DOHH2 (cell line): Measurements from ENCODE around the gene S100A8.

Source experiments
- H3F3A ChIP-seq: fragments of 200-600 bp; sonication (generic), shearing (Covaris generic); 2 replicates; pipeline ENCODE4 v1.6.0; 2016; ENCODE audit warnings: antibody characterized with exemption, mild to moderate bottlenecking; ENCODE audit not compliant: control insufficient read depth, insufficient read depth
- H3K27ac ChIP-seq: fragments of 200-600 bp; sonication (generic); 2 replicates; pipeline ENCODE4 v1.5.1; 2014; ENCODE audit warnings: low read depth, mild to moderate bottlenecking, low read length, moderate library complexity
- H3K27me3 ChIP-seq: fragments of 200-600 bp; sonication (generic); 2 replicates; pipeline ENCODE4 v1.6.1; 2014; ENCODE audit warnings: mild to moderate bottlenecking, low read length, mixed read lengths; ENCODE audit not compliant: control insufficient read depth
- H3K36me3 ChIP-seq: fragments of 200-600 bp; sonication (generic); 2 replicates; pipeline ENCODE4 v1.6.1; 2014; ENCODE audit warnings: mild to moderate bottlenecking, low read length, moderate library complexity, mixed read lengths; ENCODE audit not compliant: control insufficient read depth
- H3K4me1 ChIP-seq: fragments of 200-600 bp; sonication (generic); 2 replicates; pipeline ENCODE4 v1.6.1; 2014; ENCODE audit warnings: mild to moderate bottlenecking, low read length, mixed read lengths; ENCODE audit not compliant: control insufficient read depth
- H3K4me2 ChIP-seq: fragments of 200-600 bp; sonication (generic); 2 replicates; pipeline ENCODE4 v1.6.0; 2014; ENCODE audit warnings: mild to moderate bottlenecking, low read length, moderate library complexity
- H3K4me3 ChIP-seq: fragments of 200-600 bp; sonication (generic); 2 replicates; pipeline ENCODE4 v1.5.1; 2014; ENCODE audit warnings: mild to moderate bottlenecking, low read length, mixed read lengths
- H3K79me2 ChIP-seq: fragments of 200-600 bp; sonication (generic); 2 replicates; pipeline ENCODE4 v1.6.1; 2014; ENCODE audit warnings: mild to moderate bottlenecking, low read length, mixed read lengths; ENCODE audit not compliant: control insufficient read depth
- H3K9me2 ChIP-seq: fragments of 200-600 bp; sonication (generic); replicated peaks from 2 replicates; pipeline ENCODE4 v1.6.1; 2014; ENCODE audit warnings: mild to moderate bottlenecking, low read length, mixed read lengths; ENCODE audit not compliant: control insufficient read depth
- H3K9me3 ChIP-seq: fragments of 200-600 bp; sonication (generic); 2 replicates; pipeline ENCODE4 v1.6.1; 2014; ENCODE audit warnings: antibody characterized with exemption, low read length, mixed read lengths; ENCODE audit not compliant: control insufficient read depth, insufficient read depth
- H4K20me1 ChIP-seq: fragments of 200-600 bp; sonication (generic); 2 replicates; pipeline ENCODE4 v1.6.0; 2014; ENCODE audit warnings: low read depth, mild to moderate bottlenecking, antibody characterized with exemption, low read length, moderate library complexity; ENCODE audit not compliant: control insufficient read depth, insufficient read depth
- EZH2phosphoT487 ChIP-seq: fragments of 200-600 bp; sonication (generic); IDR thresholded peaks from 2 replicates; pipeline ENCODE4 v1.6.1; 2017; ENCODE audit warnings: borderline replicate concordance, mild to moderate bottlenecking, antibody characterized with exemption, low read length, moderate library complexity, mixed read lengths
- TF ChIP-seq, protein P1 (sequence below): fragments of 200-600 bp; sonication (generic); IDR thresholded peaks from one replicate; pipeline ENCODE4 v1.5.1; 2014; ENCODE audit warnings: antibody characterized with exemption, mild to moderate bottlenecking, low read depth, low read length; ENCODE audit not compliant: poor library complexity, severe bottlenecking

The S100A8 gene

DNA sequence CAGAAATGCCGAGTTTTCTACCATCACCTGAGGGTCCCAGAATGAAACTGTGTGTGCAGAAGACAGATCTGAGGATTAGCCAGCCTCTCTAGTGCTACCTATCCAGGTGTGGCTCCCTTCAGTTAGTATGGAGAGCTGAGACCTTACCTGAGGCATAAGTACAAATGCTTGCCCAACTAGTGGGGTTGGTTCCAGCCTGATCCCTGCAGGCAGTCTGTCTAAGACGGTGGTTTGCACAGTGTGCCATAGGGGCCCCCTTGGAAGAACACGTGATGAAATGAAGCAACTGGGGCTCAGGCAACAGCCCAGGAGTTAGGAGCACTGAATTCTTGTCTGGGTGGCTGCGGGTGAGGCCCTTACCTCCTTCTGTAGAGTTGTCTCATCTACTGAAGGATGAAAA is 41.1 kb upstream of the S100A8 start:
- H3K27me3 ChIP-seq, result no peaks in the 10 kb centered on the region
- no peak overlapping the region for H3K4me2 ChIP-seq
- no peak overlapping the region for H3K27ac ChIP-seq
- H3K9me2 ChIP-seq, result no peaks in the 10 kb centered on the region
- H3K4me3 ChIP-seq, result no peak overlapping the region
- no peaks in the 10 kb centered on the region for H3K79me2 ChIP-seq
- no peaks in the 10 kb centered on the region for H3K36me3 ChIP-seq
- no peaks in the 10 kb centered on the region for H3K9me3 ChIP-seq
- no peaks in the 10 kb centered on the region for H3F3A ChIP-seq
- no peaks in the 10 kb centered on the region for H4K20me1 ChIP-seq
- TF ChIP-seq, protein P1, sequence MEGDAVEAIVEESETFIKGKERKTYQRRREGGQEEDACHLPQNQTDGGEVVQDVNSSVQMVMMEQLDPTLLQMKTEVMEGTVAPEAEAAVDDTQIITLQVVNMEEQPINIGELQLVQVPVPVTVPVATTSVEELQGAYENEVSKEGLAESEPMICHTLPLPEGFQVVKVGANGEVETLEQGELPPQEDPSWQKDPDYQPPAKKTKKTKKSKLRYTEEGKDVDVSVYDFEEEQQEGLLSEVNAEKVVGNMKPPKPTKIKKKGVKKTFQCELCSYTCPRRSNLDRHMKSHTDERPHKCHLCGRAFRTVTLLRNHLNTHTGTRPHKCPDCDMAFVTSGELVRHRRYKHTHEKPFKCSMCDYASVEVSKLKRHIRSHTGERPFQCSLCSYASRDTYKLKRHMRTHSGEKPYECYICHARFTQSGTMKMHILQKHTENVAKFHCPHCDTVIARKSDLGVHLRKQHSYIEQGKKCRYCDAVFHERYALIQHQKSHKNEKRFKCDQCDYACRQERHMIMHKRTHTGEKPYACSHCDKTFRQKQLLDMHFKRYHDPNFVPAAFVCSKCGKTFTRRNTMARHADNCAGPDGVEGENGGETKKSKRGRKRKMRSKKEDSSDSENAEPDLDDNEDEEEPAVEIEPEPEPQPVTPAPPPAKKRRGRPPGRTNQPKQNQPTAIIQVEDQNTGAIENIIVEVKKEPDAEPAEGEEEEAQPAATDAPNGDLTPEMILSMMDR, result no peak
- no peak for TF ChIP-seq EZH2phosphoT487
- no peaks in the 10 kb centered on the region for H3K4me1 ChIP-seq

DNA sequence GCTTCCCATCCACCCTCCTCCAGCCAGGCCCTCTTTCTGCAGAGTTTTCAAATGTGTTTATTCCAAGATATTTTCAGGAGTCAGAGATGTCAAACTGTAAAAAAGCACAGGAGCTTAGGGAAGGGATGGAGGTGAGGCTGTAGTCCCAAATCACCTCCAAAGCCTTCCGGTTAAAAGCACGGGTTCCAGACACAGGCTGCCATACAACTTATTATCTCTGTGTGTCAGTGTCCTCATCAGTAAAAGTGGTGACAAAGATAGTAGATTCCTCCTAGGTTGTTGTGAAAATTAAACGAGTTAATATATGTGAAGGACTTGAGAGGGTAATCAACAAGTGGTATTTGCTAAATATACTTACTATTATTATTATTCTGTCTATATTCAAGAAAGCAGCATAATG is 40.6 kb upstream of the S100A8 start:
- Histone ChIP-seq H3K4me3 (no peak overlapping the region), H3K27ac (no peak overlapping the region), H3K36me3 (no peaks in the 10 kb centered on the region), H3K79me2 (no peaks in the 10 kb centered on the region), H3K4me1 (no peaks in the 10 kb centered on the region), H4K20me1 (no peaks in the 10 kb centered on the region), H3K27me3 (no peaks in the 10 kb centered on the region; the same call in 1 of the 2 replicates), H3K9me2 (no peaks in the 10 kb centered on the region), H3K9me3 (no peaks in the 10 kb centered on the region), H3K4me2 (no peak overlapping the region), H3F3A (no peaks in the 10 kb centered on the region)
- TF ChIP-seq, protein P1, result no peak
- no peak for TF ChIP-seq EZH2phosphoT487

DNA sequence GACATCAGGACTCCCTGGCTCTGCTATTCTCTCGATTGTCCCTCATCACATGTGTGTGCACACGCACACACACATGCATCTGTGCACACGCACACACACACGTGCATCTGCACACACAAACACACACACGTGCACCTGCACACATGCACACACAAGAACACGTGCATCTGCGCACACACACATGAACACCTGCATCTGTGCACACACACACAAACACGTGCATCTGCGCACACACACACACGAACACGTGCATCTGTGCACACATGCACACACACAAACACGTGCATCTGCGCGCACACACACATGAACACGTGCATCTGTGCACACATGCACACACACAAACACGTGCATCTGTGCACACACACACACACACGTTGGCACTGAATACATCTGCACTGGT is 40.1 kb upstream of the S100A8 start:
- H3K36me3 ChIP-seq, result no peaks in the 10 kb centered on the region
- no peak overlapping the region for H3K27ac ChIP-seq
- no peaks in the 10 kb centered on the region for H3K9me2 ChIP-seq
- H3K27me3 ChIP-seq, result no peaks in the 10 kb centered on the region; the same call in 1 of the 2 replicates
- H3K4me3 ChIP-seq, result no peak overlapping the region
- TF ChIP-seq EZH2phosphoT487, result no peak
- TF ChIP-seq, protein P1, result no peak
- no peaks in the 10 kb centered on the region for H3F3A ChIP-seq
- no peaks in the 10 kb centered on the region for H4K20me1 ChIP-seq
- no peaks in the 10 kb centered on the region for H3K9me3 ChIP-seq
- H3K79me2 ChIP-seq, result no peaks in the 10 kb centered on the region
- H3K4me2 ChIP-seq, result no peak overlapping the region
- no peaks in the 10 kb centered on the region for H3K4me1 ChIP-seq

DNA sequence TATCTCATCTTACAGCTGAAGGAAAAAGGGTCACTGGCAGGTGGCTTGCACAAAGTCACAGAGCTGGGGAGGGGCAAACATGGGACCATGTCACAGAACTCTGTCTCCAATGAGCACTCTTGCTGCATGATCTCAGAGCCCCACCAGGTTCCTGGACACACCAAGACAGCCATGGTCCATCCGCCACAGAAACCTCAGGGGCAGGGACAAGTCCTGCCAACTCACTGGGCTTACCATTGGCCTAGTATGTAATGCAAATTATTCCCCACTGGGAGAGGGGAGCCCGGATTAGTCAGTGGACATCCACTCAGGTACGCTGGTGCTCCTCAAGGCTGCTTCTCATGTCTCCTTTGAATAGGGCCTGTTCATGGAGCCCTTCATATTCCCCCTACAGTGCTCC is 39.7 kb upstream of the S100A8 start:
- TF ChIP-seq EZH2phosphoT487, result no peak
- TF ChIP-seq, protein P1, result no peak
- Histone ChIP-seq H3K4me1 (no peaks in the 10 kb centered on the region), H3K4me2 (no peak overlapping the region), H3K27me3 (no peaks in the 10 kb centered on the region; the same call in 1 of the 2 replicates), H3K9me2 (no peaks in the 10 kb centered on the region), H3K79me2 (no peaks in the 10 kb centered on the region), H3F3A (no peaks in the 10 kb centered on the region), H3K27ac (no peak overlapping the region), H3K9me3 (no peaks in the 10 kb centered on the region), H3K4me3 (no peak overlapping the region), H3K36me3 (no peaks in the 10 kb centered on the region), H4K20me1 (no peaks in the 10 kb centered on the region)
